AG08396 (cell line): ENCODE results near the gene KCTD10.
"Not testable (repeated sequence)": the region's sequence is repeated elsewhere in the genome, so short reads cannot be mapped to it uniquely, and the experiment has no call there.

Experiments used
- DNase-seq: peaks from one replicate; pipeline ENCODE4 v3.0.0; 2012; ENCODE audit warnings: low spot score, mixed read lengths

Gene KCTD10

DNA sequence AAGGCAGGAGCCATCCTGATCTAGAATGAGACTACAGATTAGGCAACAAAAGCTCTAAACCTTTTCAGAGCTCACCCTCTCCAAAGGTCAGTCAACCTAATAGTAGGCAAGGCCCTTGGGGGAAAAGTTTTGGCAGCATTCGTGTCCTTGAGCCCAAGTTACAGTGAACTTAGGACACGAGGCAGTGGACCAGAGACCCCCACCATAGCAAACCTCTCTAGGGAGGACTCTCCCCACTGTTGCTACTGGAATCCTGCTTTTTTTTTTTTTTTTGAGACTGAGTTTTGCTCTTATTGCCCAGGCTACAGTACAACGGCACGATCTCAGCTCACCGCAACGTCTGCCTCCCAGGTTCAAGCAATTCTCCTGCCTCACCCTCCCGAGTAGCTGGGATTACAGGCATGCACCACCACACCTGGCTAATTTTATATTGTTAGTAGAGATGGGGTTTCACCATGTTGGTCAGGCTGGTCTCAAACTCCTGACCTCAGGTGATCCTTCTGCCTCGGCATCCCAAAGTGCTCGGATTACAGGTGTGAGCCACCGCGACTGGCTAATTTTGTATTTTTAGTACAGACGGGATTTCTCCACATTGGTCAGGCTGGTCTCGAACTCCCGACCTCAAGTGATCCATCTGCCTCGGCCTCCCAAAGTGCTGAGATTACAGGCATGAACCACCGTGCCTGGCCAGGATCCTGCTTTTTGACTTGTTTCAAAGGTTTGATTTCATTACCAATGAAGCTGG, 3.4 kb downstream of the KCTD10 start:
- not testable (repeated sequence) for DNase-seq

DNA sequence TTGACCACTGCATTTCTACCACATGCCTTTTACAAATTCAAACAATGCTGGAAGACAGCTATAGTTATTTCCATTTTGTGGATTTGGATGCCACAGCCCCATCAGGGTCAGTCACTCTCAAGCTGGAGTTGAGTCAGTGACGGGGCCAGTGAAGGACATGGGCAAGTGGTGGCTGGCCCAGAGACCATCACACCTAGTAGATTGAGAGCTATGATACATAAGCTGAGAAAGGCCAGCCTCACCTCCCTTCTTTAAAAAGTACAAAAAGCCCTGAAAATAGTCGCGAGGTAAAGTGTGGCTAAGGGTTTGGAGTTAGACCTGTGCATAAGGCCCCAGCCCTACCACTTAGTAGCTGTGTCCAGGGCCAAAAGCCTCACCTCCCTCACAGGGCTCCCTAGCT, 4.1 kb downstream of the KCTD10 start:
- DNase-seq: no peak

DNA sequence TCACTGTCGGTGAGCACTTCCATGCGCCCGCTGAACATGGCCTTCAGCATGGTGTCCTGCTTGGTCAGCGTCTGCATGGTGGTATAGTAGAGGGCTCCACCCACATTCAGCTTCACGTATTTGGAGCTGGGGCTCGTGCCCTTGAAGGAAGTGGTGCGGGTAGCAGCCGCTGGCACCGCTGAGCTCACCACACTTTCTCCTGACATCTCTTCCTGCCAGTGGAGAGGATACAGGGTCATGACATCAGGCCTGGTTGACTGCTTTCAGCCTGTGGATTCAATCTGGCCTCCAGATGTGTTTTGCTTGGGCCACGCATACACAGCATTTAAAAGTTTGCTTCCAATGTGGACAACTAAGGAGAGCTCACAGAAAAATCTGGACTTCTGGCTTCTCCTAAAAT, 7.6 kb downstream of the KCTD10 start:
- no peak for DNase-seq

DNA sequence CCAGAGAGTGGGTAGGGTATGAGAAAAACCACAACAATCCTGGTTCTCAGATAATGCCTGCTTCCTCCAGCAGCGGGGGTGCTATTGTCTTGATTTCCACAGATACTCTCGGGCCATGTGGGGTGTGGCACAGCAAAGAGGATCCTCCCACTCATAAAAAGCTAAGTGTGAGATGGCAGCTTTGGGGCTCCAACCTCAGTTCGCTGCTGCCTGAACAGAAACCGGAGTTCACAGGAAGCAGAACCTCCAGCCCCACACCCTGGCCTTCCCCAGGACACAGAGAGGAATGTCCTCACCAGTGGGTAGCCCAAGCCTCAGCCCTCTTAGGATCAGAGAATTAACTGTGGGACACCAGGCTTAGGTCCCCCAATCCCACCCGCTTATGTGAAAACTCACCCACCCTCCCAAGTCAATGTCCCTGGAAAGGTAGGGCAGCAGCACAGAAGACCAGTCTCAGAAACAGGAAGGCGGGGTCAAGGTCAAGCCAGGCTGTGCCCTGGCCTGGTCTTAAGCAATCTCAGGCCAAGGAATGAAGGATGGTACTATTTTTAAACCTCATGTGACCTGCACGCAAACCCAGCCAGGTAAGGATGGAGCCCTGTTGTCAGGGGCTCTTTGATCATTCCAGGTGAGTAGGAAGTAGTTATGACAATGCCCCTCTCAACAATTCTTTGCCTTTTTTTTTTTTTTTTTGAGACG, 9.0 kb downstream of the KCTD10 start:
- DNase-seq: no peak

DNA sequence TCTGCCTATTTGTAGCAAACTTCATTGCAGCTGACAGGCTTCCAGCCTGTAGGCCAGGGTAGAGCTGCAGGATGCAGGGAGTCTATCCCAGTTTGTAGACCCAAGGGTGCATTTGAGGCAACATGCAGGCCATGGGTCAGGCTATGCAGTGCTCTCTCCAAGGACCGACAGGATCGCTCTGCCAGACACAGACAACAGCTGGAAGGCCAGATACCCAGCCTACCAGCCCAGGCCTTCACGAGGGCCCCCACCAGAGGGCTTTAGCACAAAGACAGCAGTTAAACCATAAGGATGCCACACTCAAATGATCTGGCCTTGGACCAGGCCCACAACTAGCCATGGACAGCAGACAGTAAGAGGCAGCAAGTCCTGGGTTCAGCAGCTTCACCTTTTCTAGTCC, 10.3 kb downstream of the KCTD10 start:
- no peak for DNase-seq

DNA sequence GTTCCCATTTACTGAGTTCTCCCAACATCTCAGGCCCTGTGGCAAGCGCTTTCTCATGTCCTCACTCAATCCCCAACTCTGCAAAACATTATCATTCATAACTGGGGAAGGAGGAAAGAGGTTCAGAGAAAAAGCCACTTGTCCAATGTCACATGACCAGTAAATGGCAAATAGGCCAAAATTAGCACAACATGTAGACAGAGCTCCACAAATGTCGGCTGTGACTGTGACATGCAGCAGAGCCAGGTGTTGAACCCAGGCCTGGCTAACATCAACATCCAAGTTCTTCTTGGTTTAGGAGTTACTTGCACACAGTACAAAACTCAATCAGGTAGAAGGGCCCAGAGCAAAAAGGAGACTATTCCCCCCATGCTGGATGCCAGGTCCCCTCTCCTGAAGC, 10.8 kb downstream of the KCTD10 start:
- DNase-seq: no peak

DNA sequence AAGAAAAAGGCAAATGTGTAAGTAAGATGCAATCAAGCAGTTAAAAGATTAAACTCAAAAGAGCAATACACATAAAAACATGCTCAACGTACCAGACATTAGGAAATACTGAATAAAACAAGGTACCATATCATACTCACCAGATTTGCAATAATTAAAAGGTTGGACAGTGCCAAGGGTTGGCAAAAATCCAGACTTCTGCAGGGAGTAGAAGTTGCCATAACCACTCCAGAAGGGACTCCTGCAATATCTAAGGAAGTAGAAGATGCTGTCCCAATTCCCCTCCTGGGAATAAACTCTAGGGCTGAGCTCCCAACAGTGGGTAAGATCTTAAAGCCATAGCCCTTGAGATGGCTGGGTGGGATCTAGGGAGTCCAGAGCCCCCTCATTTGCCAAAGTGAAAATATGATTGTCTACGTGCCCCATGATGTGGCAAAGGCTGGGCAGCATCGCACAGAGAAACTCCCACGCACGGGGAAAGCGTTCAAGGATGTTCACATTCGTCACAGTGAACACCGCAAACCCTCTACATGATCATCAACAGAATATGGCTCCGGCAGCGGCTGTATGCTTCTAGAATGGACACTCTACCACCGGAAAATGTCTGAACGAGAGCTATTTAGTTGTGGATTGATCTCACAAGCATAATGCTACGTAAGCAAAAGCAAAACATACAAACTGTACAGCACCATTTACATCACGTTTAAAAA, 12.3 kb downstream of the KCTD10 start:
- no peak for DNase-seq

DNA sequence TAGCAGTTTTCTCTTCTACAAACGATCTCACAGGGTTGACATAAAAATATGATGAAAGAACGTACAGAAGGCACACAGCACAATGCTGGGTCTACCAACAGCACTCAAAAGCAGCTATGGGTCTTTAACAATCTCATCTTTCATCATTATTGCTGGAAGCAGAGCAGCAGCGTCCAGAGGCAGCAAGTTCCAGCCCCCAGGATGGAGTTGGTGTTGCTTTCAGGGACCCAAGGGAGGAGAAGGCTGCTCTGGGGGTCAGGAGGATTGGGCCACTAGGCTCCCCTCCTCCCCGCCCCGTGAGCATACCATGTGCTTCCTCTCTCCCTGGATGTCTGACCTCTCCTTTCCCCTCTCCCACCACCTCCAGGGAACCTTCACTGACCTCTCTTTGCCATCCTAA, 13.3 kb downstream of the KCTD10 start:
- DNase-seq: no peak

DNA sequence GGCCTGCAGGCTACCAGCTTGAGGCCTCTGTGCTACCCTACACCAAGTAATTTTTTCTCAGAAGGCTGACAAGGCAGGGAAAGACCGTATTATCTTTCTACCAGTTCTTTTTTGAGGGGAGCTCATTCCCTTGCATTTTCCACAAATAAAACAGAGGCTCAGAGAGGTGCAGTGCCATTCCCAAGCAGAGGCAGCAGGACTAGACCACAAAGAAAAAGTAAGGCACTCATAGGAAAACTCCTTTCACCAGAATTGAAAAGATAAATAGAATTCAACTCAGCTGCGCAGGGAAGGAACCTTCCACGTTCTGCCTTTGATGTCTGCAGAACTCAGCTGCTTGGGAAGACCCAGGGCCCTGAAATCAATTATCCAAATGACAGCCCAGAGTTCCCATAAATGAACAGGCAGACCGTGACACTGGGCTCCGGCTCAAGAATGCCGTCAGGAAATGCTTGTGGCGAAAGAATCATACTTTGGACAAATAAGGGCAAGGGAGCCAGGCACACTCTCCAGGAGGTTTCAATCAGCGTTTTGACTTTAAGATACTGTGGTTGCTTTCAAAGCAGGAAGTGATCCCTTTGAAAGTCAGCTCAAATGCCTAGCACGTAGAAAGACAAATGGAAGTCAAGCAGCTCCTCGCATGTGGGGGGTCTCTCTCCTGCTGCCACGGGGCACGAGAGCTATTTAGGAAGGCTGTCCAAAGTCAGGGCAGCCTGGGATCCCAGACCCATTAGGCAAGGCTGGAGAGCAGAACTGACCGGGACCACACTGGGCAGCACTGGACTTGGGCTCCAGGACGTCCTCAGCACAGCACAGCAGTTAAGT, 14.0 kb downstream of the KCTD10 start:
- peak; percentile 83 for DNase-seq

DNA sequence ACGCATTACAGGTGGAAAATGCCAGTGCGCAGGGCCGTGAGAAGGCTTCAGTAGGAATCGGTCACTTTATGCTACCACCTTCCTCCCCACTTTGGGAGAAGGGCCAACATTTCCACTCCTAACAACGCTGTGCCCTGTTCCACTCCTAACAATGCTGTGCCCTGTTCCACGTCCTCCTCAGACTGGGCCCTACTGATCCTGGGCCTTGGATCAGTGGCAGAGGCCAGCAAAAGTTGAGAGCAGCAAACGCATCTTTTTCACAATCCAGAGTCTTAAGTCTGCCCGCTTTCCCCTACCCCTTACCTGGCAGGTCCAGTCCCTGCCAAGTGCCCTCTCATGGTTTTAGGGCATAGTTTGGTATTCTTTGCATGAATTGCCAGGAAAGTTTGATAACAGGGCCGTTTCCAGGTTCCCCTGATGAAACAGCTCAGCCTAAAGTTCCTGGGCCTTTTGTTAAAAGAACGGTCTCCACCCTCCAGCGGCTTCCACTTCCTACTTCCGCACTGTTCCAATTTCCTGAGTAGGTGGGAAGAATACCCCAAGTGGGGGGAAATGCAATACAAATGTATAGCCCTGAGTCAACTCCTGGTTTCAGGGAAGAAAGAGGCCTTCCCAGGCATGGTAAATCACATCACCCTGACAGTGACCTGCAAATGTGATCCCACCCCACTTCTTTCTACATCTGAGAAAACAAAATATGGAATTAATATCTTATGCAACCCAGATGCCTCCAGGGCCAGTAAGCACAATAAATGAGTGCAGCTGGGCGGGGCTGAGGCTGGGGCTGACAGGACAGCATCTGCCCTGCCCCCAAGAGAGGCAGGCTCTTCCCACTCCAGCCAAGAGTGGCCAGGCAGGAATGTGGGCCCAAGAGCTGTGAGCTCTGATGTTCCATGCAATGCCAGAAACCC, 15.0 kb downstream of the KCTD10 start:
- DNase-seq: peak; percentile 87

DNA sequence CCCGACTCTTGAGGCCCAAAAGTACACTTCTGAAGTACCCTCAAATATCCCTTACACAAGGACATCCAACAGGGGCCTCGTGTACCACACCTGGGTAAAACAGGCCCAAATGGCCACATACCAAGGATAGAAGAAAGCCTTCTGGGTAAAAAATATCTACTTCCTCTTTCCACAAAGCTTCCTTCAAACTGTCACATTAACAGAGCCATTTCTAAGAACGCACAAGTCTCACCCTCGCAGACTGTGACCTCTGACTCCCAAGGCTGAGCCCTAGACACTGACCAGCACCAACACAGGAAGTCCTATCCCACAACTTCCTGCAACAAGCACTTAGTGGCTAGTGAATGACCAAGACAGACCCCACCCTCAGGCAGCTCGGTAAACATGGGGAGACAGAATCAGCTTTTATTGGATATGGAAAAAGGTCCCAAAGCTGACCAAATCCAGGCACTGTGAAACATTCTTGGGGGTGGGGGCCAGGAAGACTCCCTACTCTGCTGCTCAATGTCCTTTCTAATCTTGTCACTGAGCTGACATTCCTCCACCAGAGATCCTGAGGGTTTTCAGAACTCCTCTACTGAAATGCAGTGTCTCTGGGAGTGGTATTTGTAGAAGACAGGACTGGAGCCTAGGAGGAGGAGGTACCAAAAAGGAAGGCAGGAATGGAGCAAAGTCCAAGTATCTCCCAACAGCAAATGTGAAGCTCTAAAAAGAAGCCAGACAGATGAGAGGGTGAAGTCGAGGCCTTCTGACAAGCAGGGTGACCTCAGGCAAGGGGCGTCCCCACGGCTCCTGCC, 15.9 kb downstream of the KCTD10 start:
- DNase-seq: no peak

DNA sequence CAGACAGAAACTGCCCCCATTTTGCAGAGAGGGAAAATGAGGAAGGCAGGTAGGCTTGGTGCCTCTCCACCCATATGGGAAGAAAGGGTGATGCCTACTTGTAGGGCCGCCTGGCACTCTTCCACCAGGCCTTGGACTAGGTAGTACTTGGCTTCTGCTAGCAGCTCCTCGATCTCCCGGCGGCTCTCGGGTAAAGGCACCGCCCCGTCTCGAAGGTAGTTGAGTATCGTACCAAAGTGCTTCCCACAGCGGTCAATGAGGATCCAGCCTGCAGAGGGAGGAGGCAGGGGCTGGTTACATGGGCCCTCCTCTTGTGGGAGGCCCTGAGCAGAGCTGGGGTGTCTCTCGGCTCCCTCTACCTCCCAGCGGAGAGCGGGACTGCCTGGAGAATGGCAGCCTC, 16.6 kb downstream of the KCTD10 start:
- no peak for DNase-seq

DNA sequence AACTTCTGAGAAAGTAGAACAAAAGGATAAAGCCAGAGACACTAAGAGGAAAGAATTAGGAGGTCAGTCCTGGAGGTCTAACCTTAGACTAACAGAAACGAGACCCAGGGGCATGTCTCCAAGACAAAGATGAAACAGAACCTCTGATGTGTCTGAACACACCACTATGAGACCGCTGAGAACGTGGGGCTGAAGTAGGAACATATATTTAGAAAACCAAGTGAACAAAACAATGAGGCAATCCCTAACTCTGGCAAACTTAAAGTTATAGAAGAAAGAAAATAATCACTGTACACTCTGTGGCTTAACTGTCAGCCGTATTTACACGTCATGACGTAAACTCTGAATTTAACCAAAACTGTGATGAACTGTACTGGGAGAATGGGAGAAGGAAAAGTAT, 17.9 kb downstream of the KCTD10 start:
- DNase-seq: no peak

DNA sequence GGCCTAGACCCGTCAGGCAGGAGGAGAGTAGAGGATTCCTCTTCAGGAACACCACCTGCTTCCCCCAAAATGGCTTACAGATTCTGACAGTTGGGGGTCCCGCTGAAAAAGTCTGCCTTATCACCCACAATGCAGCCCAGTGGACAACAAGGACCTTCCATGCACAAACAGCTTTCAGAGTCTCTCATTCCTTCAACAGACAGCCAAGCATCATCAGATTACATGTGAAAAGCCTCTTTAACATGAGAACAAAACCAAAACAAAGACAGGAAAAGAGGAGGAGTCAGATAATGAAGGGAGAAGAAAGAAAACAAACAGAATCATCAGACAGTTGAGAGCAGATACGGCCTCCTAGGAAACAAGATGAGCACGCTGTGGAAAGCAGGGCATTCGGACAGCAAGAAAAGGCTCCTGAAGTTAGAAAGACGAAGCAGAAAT, 18.3 kb downstream of the KCTD10 start:
- no peak for DNase-seq

DNA sequence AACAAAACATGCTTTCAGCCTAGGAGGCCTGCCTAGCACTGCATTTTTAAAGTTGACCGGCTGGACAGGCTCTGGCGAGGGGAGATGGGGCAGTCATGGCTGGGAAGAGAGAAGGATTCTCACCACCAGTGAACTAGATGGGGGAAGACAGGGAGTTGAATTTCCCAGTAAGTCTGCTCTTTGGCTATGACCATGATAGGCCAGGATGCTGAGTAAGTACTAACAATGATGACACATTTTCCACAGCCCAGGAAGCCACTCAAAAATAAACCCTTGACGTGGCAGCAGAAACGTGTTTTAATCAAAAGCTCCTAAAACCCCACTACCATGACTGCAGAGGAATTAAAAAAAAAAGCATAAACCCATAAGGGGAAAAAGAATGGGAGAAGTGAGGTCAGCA, 19.0 kb downstream of the KCTD10 start:
- DNase-seq: peak; percentile 72

DNA sequence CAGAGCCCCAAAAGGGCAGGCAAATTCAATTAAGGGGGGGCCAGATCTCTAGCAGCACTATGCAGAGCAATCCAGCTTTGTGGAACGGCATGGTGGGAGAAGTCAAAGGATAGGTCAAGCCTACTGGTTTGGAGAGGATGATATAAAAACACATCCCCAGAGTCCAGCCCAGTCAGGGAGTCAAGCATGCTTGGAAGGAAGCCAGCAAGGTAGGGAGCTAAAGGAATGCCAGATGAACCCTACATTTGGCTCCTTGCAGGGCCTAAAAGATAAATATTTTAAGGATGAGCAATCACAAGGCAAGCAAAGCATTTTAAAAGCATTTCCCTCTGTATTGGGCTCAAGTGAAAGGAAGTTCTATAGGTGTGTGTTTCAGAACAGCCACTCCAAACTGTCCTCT, 21.4 kb downstream of the KCTD10 start:
- DNase-seq: no peak

DNA sequence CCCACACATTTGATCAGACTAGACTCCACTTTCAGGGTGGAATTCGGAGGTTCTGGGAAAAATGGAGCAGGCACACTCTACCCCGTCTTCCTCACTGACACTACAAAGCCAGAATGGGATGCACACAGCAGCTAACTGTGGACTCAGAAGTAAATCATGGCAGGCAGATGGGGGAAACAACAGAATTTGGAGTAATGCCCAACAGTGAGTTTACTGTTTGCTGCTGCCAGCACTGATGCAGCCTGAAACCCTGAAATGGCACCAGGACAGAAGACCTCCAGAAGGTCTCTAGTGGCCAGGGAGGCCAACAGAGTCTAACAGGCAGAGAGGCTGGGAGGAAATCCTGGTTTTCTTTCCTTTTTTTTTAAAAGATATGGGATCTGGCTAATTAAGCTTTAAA, 24.6 kb downstream of the KCTD10 start:
- DNase-seq: no peak

DNA sequence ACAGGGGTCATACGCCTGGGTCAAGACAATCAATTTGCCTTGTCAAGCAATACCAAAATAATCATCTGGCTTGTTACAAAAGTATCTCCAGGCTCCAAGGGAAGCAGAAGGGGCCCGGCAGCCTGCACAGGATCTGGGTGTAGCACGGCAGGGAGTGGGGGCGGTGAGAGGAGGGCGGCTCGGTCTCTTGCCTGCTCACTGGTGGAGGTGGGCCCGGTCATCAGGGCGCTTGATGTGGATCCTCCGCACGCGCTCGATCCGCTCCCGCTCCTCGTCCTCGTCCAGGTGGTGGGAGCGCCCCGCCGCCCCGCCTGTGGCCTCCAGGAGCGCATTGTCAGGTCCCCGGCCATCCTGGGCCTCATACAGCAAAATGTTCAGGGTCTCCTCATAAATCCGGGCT, 25.7 kb downstream of the KCTD10 start:
- no peak for DNase-seq

DNA sequence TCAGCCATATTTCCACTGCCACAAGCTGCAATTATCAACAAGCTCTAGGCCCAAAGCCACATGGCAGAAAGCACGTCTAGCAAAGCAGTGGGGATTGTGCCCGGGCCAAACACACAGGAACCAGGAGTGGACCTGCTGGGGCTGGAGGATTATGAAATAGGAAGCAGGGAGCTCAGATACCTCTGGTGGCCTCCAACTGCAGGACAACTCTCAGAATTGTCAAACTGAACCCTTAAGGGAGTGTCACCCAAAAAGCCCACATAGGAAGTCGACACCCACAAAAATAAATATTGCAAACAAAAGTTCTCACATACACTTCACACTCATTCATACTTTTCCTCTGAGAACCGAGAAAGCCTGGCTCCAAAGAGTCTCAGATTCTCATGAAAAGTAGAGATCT, 26.1 kb downstream of the KCTD10 start:
- DNase-seq: no peak

DNA sequence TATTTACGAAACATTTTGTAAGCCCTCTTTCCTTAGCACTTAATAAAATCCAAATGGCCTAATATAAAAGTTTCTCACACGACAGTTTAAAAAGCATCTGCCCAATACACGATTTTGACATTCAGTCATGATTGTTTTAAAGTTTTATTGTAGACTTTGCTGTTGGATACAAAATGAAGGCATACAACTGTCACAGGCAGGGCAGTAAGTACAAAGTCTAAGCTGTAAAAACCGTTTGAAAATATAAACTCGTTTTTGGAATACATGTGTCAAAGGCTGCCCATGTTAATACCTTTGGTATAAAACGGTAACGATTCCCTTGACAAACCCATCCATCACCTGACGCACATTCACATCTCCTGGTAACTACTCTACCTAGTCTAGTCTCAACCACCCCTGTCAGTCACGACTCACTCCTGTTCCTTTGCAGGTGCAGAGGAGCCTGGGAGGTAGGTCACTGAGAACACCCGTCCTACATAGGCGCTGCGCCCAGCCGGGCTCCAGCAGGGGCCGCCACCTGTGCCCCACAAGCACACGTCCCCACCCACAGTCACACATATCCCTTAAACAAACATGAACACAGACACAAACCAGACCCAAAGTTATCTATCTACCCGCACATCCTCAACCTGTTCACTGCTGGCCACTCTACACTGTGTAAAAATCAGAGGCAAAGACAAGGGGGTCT, 27.1 kb downstream of the KCTD10 start:
- no peak for DNase-seq
